ENCODE data around the gene DGKB. TPM values are rescaled to one million over a fixed set of nuclear protein-coding genes. Genes with fewer than 3 reads are reported as not detected.

DGKB gene
- polyA plus RNA-seq, 1 donor (not counting 4 experiments of a cell fraction or from before 2014, with no cell fraction given) = 0.01 TPM

- TF ChIP-seq, protein P1, sequence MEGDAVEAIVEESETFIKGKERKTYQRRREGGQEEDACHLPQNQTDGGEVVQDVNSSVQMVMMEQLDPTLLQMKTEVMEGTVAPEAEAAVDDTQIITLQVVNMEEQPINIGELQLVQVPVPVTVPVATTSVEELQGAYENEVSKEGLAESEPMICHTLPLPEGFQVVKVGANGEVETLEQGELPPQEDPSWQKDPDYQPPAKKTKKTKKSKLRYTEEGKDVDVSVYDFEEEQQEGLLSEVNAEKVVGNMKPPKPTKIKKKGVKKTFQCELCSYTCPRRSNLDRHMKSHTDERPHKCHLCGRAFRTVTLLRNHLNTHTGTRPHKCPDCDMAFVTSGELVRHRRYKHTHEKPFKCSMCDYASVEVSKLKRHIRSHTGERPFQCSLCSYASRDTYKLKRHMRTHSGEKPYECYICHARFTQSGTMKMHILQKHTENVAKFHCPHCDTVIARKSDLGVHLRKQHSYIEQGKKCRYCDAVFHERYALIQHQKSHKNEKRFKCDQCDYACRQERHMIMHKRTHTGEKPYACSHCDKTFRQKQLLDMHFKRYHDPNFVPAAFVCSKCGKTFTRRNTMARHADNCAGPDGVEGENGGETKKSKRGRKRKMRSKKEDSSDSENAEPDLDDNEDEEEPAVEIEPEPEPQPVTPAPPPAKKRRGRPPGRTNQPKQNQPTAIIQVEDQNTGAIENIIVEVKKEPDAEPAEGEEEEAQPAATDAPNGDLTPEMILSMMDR (optimal IDR thresholded peaks at IDR 0.05 in 1 of 3, IDR thresholded peaks at IDR 0.05 in 1 of 3, conservative IDR thresholded peaks at IDR 0.05 in 1 of 3; ENCODE audit: extremely low read depth in 1 of 3, insufficient read depth in 2 of 3, low read length in 3 of 3) = no peak
- no peak for TF ChIP-seq EZH2 (IDR thresholded peaks at IDR 0.05; ENCODE audit: low read length)
- FAIRE-seq = no peak
- no peak overlapping the region for H3K4me2 ChIP-seq (ENCODE audit: control insufficient read depth, extremely low read depth, insufficient read depth, low read depth, low read length)
- H3K79me2 ChIP-seq (ENCODE audit: control insufficient read depth, insufficient read depth, low read length) = no peaks in the 10 kb centered on the region
- H4K20me1 ChIP-seq (ENCODE audit: control insufficient read depth, extremely low read depth, insufficient read depth, low read length) = no peaks in the 10 kb centered on the region
- dilution Hi-C loops (cut with MboI; ENCODE audit: extremely low pct_ligation_motif_present, low sequenced_read_pairs) = no loop called here
- H3K4me3 ChIP-seq (ENCODE audit: control insufficient read depth in 2 of 3, extremely low read depth in 1 of 3, insufficient read depth in 2 of 3, low read depth in 1 of 3, low read length in 3 of 3) = no peak overlapping the region
- H3K4me1 ChIP-seq (ENCODE audit: control insufficient read depth, extremely low read depth, insufficient read depth, low read length) = no peaks in the 10 kb centered on the region
- no peaks in the 10 kb centered on the region for H3K9me1 ChIP-seq (ENCODE audit: control insufficient read depth, extremely low read depth, insufficient read depth, low read length)
- H2AFZ ChIP-seq (ENCODE audit: control insufficient read depth, low read length) = no peak overlapping the region
- no peaks in the 10 kb centered on the region for H3K27me3 ChIP-seq (ENCODE audit: control insufficient read depth, extremely low read depth, insufficient read depth, low read length)
- H3K27ac ChIP-seq (ENCODE audit: control insufficient read depth, insufficient read depth, low read length) = no peak overlapping the region
- no peaks in the 10 kb centered on the region for H3K9me3 ChIP-seq (ENCODE audit: control insufficient read depth, low read depth, low read length)
- H3K36me3 ChIP-seq (ENCODE audit: control insufficient read depth in 2 of 2, extremely low read depth in 1 of 2, insufficient read depth in 2 of 2, low read length in 2 of 2) = no peaks in the 10 kb centered on the region
- no peak for DNase-seq (ENCODE audit: low read depth, low spot score)
- H3K9ac ChIP-seq (ENCODE audit: control insufficient read depth, extremely low read depth, insufficient read depth, low read length) = no peak overlapping the region
These were observed 746.1 kb downstream of the DGKB start for GRCh38 chr7:14156436-14156835.

GRCh38 chr7:14148974-14149373, 753.6 kb downstream of the DGKB start:
- H3K27me3 ChIP-seq (ENCODE audit: control insufficient read depth, extremely low read depth, insufficient read depth, low read length) = no peaks in the 10 kb centered on the region
- H3K9me1 ChIP-seq (ENCODE audit: control insufficient read depth, extremely low read depth, insufficient read depth, low read length) = no peaks in the 10 kb centered on the region
- H3K4me1 ChIP-seq (ENCODE audit: control insufficient read depth, extremely low read depth, insufficient read depth, low read length) = no peaks in the 10 kb centered on the region
- no peaks in the 10 kb centered on the region for H3K9me3 ChIP-seq (ENCODE audit: control insufficient read depth, low read depth, low read length)
- no peak overlapping the region for H3K4me3 ChIP-seq (ENCODE audit: control insufficient read depth in 2 of 3, extremely low read depth in 1 of 3, insufficient read depth in 2 of 3, low read depth in 1 of 3, low read length in 3 of 3)
- DNase-seq (ENCODE audit: low read depth, low spot score) (no peak), FAIRE-seq (no peak)
- H3K9ac ChIP-seq (ENCODE audit: control insufficient read depth, extremely low read depth, insufficient read depth, low read length) = no peak overlapping the region
- H3K79me2 ChIP-seq (ENCODE audit: control insufficient read depth, insufficient read depth, low read length) = no peaks in the 10 kb centered on the region
- TF ChIP-seq, protein P1 (optimal IDR thresholded peaks at IDR 0.05 in 1 of 3, IDR thresholded peaks at IDR 0.05 in 1 of 3, conservative IDR thresholded peaks at IDR 0.05 in 1 of 3; ENCODE audit: extremely low read depth in 1 of 3, insufficient read depth in 2 of 3, low read length in 3 of 3) = no peak
- no peak for TF ChIP-seq EZH2 (IDR thresholded peaks at IDR 0.05; ENCODE audit: low read length)
- no peaks in the 10 kb centered on the region for H3K36me3 ChIP-seq (ENCODE audit: control insufficient read depth in 2 of 2, extremely low read depth in 1 of 2, insufficient read depth in 2 of 2, low read length in 2 of 2)
- no peak overlapping the region for H3K4me2 ChIP-seq (ENCODE audit: control insufficient read depth, extremely low read depth, insufficient read depth, low read depth, low read length)
- dilution Hi-C loops (cut with MboI; ENCODE audit: extremely low pct_ligation_motif_present, low sequenced_read_pairs) = no loop called here
- no peaks in the 10 kb centered on the region for H4K20me1 ChIP-seq (ENCODE audit: control insufficient read depth, extremely low read depth, insufficient read depth, low read length)
- no peak overlapping the region for H3K27ac ChIP-seq (ENCODE audit: control insufficient read depth, insufficient read depth, low read length)
- no peak overlapping the region for H2AFZ ChIP-seq (ENCODE audit: control insufficient read depth, low read length)

Measured in keratinocyte (primary cell).